Peyer's patch (tissue), 4 donors: ENCODE data around the gene VSTM2L. TPM values are rescaled to one million over a fixed set of nuclear protein-coding genes. Genes with fewer than 3 reads are reported as not detected.

ENCODE experiments used
- DNase-seq, 3 donors: peaks; one replicate each; pipeline ENCODE4 v3.0.0-alpha.2; 2017 to 2019
- H3K27ac ChIP-seq, 4 donors: fragments of 200-600 bp; sonication (generic); one replicate each; pipeline ENCODE4 v1.5.1; 2016 to 2019
- H3K27me3 ChIP-seq, 2 donors: fragments of 200-600 bp; sonication (generic); one replicate each; pipeline ENCODE4 v1.5.1; 2019
- H3K36me3 ChIP-seq, 3 donors: fragments of 200-600 bp; sonication (generic); one replicate each; pipeline ENCODE4 v1.5.1; 2016 to 2019
- H3K4me1 ChIP-seq, 4 donors: fragments of 200-600 bp; sonication (generic); one replicate each; pipeline ENCODE4 v1.5.1; 2016 to 2019
- H3K4me3 ChIP-seq, 4 donors: fragments of 200-600 bp; sonication (generic); 1 replicate in 3 of 4; 2 replicates in 1 of 4; pipeline ENCODE4 v1.5.1; 2016 to 2019; ENCODE audit warnings: mild to moderate bottlenecking in 1 of 4
- H3K9me3 ChIP-seq, 4 donors: fragments of 200-600 bp; sonication (generic); one replicate each; pipeline ENCODE4 v1.5.1; 2016 to 2019; ENCODE audit warnings: mild to moderate bottlenecking in 1 of 4
- CTCF ChIP-seq, 6 experiments: fragments of 450-650 bp in 4 of 6; fragments of 200-600 bp in 2 of 6; sonication (generic) in 1 of 6; IDR thresholded peaks; one replicate each; pipeline ENCODE4 v1.5.1; 2017 to 2019; ENCODE audit warnings: antibody characterized with exemption in 6 of 6, mild to moderate bottlenecking in 3 of 6, moderate library complexity in 1 of 6
- POLR2A ChIP-seq, 2 donors: fragments of 450-650 bp; IDR thresholded peaks; one replicate each; pipeline ENCODE4 v1.5.1; 2017; ENCODE audit warnings: antibody characterized with exemption in 2 of 2, mild to moderate bottlenecking in 2 of 2, moderate library complexity in 2 of 2
- total RNA-seq, 4 donors: library from RNA; depleted of rRNA; stranded (reverse); fragments of >200 nt; gene quantifications; one replicate each; pipeline ENCODE4 v1.1.0, GENCODE V29; 2016

VSTM2L gene
- total RNA-seq, 4 donors from 2014 or later: 0.57 to 3.7 (median 0.80) TPM; not detected in 1

- TF ChIP-seq CTCF (IDR thresholded peaks at IDR 0.05) (no peak), POLR2A (IDR thresholded peaks at IDR 0.05) (no peak)
- peak in 1 of 3 donors; percentile 10 for DNase-seq
- H3K36me3 ChIP-seq: peaks cover 0 to 63% (median 0%) of the 10 kb centered on the region in 3 donors
- H3K9me3 ChIP-seq: no peaks in the 10 kb centered on the region
- no peaks in the 10 kb centered on the region for H3K4me1 ChIP-seq
- H3K27me3 ChIP-seq: no peaks in the 10 kb centered on the region
- no peak overlapping the region for H3K27ac ChIP-seq
- H3K4me3 ChIP-seq: no peak overlapping the region
These were observed 33.5 kb upstream of the VSTM2L start for GRCh38 chr20:37869334-37869861.

- TF ChIP-seq CTCF (IDR thresholded peaks at IDR 0.05) (no peak), POLR2A (IDR thresholded peaks at IDR 0.05) (no peak)
- Histone ChIP-seq H3K27me3 (no peaks in the 10 kb centered on the region), H3K36me3 (peaks cover 0 to 54% (median 0%) of the 10 kb centered on the region in 3 donors)
These were observed 32.6 kb upstream of the VSTM2L start for GRCh38 chr20:37870294-37870693.

GRCh38 chr20:37871751-37872150, 31.2 kb upstream of the VSTM2L start:
- Histone ChIP-seq H3K36me3 (peaks cover 0 to 44% (median 0%) of the 10 kb centered on the region in 3 donors), H3K9me3 (no peaks in the 10 kb centered on the region), H3K27me3 (no peaks in the 10 kb centered on the region), H3K4me3 (no peak overlapping the region), H3K27ac (no peak overlapping the region), H3K4me1 (no peaks in the 10 kb centered on the region)
- no peak for TF ChIP-seq POLR2A (IDR thresholded peaks at IDR 0.05)
- TF ChIP-seq CTCF (IDR thresholded peaks at IDR 0.05): no peak
- DNase-seq: peak in 1 of 3 donors; percentile 13

More at GRCh38 chr20:37870294-37870693, 32.6 kb upstream of the VSTM2L start:
- Histone ChIP-seq H3K4me1 (no peaks in the 10 kb centered on the region), H3K4me3 (no peak overlapping the region), H3K27ac (no peak overlapping the region), H3K9me3 (no peaks in the 10 kb centered on the region)
- peak in 1 of 3 donors; percentile 35 for DNase-seq

GRCh38 chr20:37872161-37872560, 30.8 kb upstream of the VSTM2L start:
- TF ChIP-seq CTCF (IDR thresholded peaks at IDR 0.05): no peak
- TF ChIP-seq POLR2A (IDR thresholded peaks at IDR 0.05): no peak
- Histone ChIP-seq H3K4me1 (no peaks in the 10 kb centered on the region), H3K36me3 (peaks cover 0 to 44% (median 0%) of the 10 kb centered on the region in 3 donors), H3K27me3 (no peaks in the 10 kb centered on the region), H3K4me3 (no peak overlapping the region), H3K27ac (no peak overlapping the region), H3K9me3 (no peaks in the 10 kb centered on the region)
- DNase-seq: peak in 1 of 3 donors; percentile 32

GRCh38 chr20:37873884-37874283, 29.0 kb upstream of the VSTM2L start:
- Histone ChIP-seq H3K4me3 (no peak overlapping the region), H3K27ac (no peak overlapping the region), H3K27me3 (no peaks in the 10 kb centered on the region), H3K4me1 (no peaks in the 10 kb centered on the region), H3K36me3 (peaks cover 0 to 35% (median 0%) of the 10 kb centered on the region in 3 donors), H3K9me3 (no peaks in the 10 kb centered on the region)
- TF ChIP-seq POLR2A (IDR thresholded peaks at IDR 0.05) (no peak), CTCF (IDR thresholded peaks at IDR 0.05) (no peak)
- peak in 1 of 3 donors; percentile 31 for DNase-seq
